SJCRH30 (cell line): Measurements from ENCODE around the gene LIFR. TPM values are rescaled to one million over a fixed set of nuclear protein-coding genes. Genes with fewer than 3 reads are reported as not detected.

ENCODE experiments used
- DNase-seq, 2 experiments: peaks; one replicate each; pipeline ENCODE4 v3.0.0-alpha.2; 2015 to 2020
- H3K27ac ChIP-seq: fragments of 250-450 bp; sonication (Bioruptor Pico); 2 replicates; pipeline ENCODE4 v1.5.1; 2020; ENCODE audit warnings: mild to moderate bottlenecking, moderate library complexity
- H3K27me3 ChIP-seq: fragments of 250-450 bp; sonication (Bioruptor Pico); 2 replicates; pipeline ENCODE4 v1.5.1; 2020; ENCODE audit warnings: mild to moderate bottlenecking, moderate library complexity
- H3K36me3 ChIP-seq: fragments of 250-450 bp; sonication (Bioruptor Pico); 2 replicates; pipeline ENCODE4 v1.5.1; 2020; ENCODE audit warnings: mild to moderate bottlenecking, moderate library complexity
- H3K4me1 ChIP-seq: fragments of 250-450 bp; sonication (Bioruptor Pico); 2 replicates; pipeline ENCODE4 v1.5.1; 2020; ENCODE audit warnings: mild to moderate bottlenecking, moderate library complexity
- H3K4me3 ChIP-seq: fragments of 250-450 bp; sonication (Bioruptor Pico); 2 replicates; pipeline ENCODE4 v1.5.1; 2020; ENCODE audit warnings: mild to moderate bottlenecking, moderate library complexity
- H3K9me3 ChIP-seq: fragments of 250-450 bp; sonication (Bioruptor Pico); replicated peaks from 2 replicates; pipeline ENCODE4 v1.5.1; 2020; ENCODE audit warnings: mild to moderate bottlenecking, moderate library complexity
- total RNA-seq: library from RNA; depleted of rRNA; stranded (reverse); fragments of >200 nt; shearing (Covaris generic); gene quantifications from 2 replicates; pipeline ENCODE4 v1.2.3, GENCODE V29; 2014

LIFR gene
- total RNA-seq, 1 experiment from 2014 or later = 30.6 TPM

DNA sequence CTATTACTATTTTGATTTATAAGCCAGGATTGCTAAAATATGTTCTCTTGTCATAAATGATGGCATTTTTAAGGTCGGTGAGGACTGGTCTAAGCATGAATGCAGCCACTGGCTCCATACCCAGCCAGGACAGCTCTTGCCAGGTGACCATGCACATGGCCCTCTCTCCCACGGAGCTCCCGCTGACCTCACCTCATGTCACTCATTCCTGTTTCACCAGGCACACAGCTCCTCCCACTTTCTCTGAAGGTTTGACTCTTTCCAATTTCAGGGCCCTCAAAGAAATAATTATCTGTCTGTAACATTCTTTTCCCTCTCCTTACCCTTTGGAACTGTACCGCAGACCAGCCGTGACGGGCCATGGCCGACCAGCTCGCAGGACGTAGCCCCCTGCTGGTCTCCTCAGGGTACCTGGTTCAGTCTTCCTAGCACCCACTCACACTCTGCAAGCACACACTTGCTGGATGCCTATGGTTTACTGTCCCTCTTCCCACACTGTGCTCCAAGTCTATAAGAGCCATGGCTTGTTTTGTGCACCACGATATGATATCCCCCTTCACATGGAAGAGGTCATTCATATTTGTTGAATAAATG, 72.5 kb downstream of the LIFR start:
- no peak for DNase-seq
- no peak overlapping the region for H3K27ac ChIP-seq
- H3K4me1 ChIP-seq = no peaks in the 10 kb centered on the region
- H3K4me3 ChIP-seq = no peak overlapping the region
- H3K27me3 ChIP-seq = no peaks in the 10 kb centered on the region
- H3K36me3 ChIP-seq = peaks cover 10% of the 10 kb centered on the region; the same call in 1 of the 2 replicates
- no peaks in the 10 kb centered on the region for H3K9me3 ChIP-seq

DNA sequence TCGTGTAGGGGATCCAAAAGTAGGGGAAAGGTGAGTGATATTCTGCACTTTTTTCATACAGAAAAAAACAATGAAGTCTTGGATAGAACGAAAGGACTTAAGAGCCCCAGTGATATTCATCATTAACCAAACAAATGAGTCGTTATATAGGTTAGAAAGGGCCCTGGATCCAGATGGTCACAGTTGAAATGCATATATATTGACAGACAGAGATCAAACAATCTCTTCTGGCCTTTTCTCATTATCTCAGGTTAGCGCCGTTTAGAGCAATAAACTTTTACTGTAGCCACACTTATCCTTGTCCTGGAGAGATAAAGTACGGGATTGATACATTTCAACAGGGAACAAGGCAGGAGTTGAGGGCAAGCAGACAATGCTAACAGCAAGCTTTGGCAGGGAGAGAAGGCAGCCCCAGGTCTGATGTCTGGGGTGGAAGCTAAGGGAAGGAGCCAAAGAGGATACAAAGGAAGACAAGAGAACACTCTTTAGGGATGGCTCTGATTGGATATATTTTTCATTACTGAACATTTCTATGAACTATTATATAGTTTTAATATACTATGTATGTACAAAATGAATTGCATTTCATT, 77.0 kb downstream of the LIFR start:
- H3K36me3 ChIP-seq = 0 out of 2 replicates have a peak, but pooled peaks cover 3% of the 10 kb centered on the region
- DNase-seq = no peak
- no peaks in the 10 kb centered on the region for H3K9me3 ChIP-seq
- no peaks in the 10 kb centered on the region for H3K27me3 ChIP-seq
- H3K4me3 ChIP-seq = no peak overlapping the region
- H3K4me1 ChIP-seq = no peaks in the 10 kb centered on the region
- H3K27ac ChIP-seq = no peak overlapping the region

DNA sequence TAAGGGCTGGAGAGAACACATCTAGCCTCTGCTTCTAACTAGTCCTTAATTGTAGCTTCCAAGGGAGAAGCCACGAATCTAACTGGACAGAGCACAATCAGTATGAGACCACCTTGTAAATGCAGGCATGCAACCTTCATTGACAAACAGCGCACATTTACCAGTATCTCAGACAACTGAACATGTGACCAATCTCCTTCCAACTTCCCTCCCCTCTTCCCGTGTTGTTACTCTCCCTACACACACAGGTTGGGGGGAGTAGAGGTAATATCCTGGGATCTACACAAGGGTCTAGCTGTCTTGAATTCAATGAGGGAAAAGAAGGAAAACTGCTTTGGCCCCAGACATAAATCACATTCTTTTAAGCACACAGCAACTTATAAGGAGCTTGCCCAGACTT, 77.6 kb downstream of the LIFR start:
- no peaks in the 10 kb centered on the region for H3K4me1 ChIP-seq
- no peaks in the 10 kb centered on the region for H3K27me3 ChIP-seq
- DNase-seq = no peak
- 0 out of 2 replicates have a peak, but pooled peaks cover 3% of the 10 kb centered on the region for H3K36me3 ChIP-seq
- H3K4me3 ChIP-seq = no peak overlapping the region
- H3K27ac ChIP-seq = no peak overlapping the region
- H3K9me3 ChIP-seq = no peaks in the 10 kb centered on the region

DNA sequence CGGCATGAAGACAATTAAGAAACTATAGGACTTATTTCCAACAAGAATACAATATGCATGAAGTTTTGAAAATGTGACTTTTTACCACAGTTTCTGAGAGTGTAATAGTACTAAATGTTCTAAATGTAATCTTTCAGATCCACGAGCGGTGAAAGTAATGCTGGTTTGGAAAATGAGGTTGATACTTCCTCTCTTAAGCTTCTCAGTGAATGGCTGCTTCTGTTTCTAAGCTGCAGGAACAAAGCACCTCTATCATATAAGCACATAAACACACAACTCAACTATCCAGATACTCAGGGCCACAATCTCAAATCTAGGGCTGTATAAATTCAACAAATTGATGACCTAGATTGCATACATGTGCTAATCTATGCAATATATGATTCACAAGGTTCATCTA, 78.3 kb downstream of the LIFR start:
- Histone ChIP-seq H3K27me3 (no peaks in the 10 kb centered on the region), H3K4me3 (no peak overlapping the region), H3K4me1 (no peaks in the 10 kb centered on the region), H3K9me3 (no peaks in the 10 kb centered on the region), H3K36me3 (0 out of 2 replicates have a peak, but pooled peaks cover 3% of the 10 kb centered on the region), H3K27ac (no peak overlapping the region)
- no peak for DNase-seq

DNA sequence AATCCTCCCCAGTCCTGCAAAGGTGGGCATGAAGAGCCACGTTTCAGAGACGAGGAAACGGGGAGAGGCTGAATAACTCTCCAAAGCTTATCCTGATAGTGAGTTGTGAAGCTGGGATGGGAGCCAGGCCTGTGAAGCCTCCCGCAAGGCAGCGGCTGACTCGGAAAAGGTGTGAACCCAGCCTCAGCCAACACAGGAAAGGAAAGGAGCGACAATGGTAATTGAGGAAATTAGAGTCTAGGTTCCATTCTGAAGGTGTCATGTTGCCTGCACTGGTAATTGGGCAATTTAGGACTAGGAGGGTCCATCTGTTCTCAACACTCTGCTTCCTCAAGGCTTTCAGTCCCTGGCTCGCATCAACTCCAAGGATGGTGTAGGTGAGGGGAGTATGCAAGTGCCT, 83.4 kb downstream of the LIFR start:
- no peaks in the 10 kb centered on the region for H3K36me3 ChIP-seq
- no peak overlapping the region for H3K27ac ChIP-seq
- H3K4me3 ChIP-seq = no peak overlapping the region
- no peaks in the 10 kb centered on the region for H3K27me3 ChIP-seq
- DNase-seq = no peak
- no peaks in the 10 kb centered on the region for H3K4me1 ChIP-seq
- no peaks in the 10 kb centered on the region for H3K9me3 ChIP-seq

DNA sequence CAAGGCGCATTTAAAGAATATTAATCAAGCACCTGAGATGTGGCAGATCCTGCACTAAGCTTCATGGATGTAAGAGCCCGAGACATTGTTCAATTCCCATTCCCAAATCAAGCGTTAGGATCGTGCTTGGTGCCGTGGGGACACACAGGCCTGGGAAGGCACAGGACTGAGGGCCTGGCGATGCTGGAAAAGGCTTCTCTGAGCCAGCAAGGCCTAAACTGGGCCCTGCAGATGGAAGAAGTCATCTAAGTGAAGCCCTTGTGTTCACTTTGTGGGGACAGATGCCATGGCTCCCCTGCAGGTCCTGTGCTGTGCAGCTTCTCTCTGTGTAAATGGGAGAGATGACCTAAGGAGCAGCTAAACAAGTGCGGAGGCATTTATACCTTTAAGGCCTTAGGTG, 83.9 kb downstream of the LIFR start:
- Histone ChIP-seq H3K4me1 (no peaks in the 10 kb centered on the region), H3K9me3 (no peaks in the 10 kb centered on the region), H3K27me3 (no peaks in the 10 kb centered on the region), H3K36me3 (no peaks in the 10 kb centered on the region), H3K27ac (no peak overlapping the region), H3K4me3 (no peak overlapping the region)
- DNase-seq = no peak

DNA sequence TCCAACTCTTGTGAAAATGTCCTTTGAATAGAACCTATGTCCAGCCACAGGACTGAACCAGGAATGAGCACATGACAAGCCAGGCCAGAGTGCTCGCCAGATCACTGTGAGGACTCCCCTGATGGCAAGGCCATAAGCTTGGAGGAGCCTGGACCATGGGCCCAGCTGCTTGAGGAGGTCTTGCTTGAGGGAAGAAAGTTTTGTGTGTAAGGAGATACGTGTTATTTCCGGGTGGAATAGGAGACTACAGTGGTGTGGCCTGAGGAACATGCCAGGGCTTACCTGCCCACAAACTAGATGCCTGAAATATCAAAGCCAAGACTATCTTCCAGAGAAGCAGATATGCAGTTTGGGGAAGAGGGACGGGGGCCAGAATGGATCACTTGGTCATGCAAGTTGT, 84.7 kb downstream of the LIFR start:
- Histone ChIP-seq H3K4me1 (no peaks in the 10 kb centered on the region), H3K9me3 (no peaks in the 10 kb centered on the region), H3K4me3 (no peak overlapping the region), H3K27ac (no peak overlapping the region), H3K36me3 (no peaks in the 10 kb centered on the region), H3K27me3 (no peaks in the 10 kb centered on the region)
- no peak for DNase-seq

DNA sequence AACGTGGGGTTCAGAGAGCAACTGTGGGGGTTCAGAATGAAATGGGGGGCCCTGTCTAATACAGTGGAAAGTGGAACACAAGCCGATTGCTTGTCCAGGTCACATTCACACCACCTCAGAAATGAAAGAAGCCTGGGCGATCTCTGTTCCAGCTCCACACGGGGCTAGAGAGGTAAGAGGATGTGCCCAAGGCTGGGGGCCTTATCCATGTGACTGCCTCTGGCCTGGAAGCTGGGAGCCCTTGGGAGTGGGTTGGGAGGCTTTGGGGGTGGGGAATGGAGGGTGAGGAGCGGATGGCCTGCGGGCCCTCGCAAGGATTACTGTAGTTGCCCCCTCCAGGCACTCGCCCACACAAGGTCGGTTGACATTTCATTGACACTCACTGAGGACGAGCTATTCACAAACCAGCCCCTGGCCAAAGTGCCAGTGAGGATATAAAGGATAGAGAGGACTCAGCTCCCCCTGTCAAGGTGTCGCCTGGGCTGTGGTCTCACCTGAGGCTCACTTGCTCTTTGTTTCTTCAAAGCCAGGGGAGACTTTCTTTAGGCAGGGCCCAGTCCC, 86.7 kb downstream of the LIFR start:
- H3K4me3 ChIP-seq = no peak overlapping the region
- peaks cover 8% of the 10 kb centered on the region for H3K4me1 ChIP-seq
- H3K36me3 ChIP-seq = no peaks in the 10 kb centered on the region
- no peak for DNase-seq
- no peak overlapping the region for H3K27ac ChIP-seq
- no peaks in the 10 kb centered on the region for H3K27me3 ChIP-seq
- H3K9me3 ChIP-seq = no peaks in the 10 kb centered on the region

DNA sequence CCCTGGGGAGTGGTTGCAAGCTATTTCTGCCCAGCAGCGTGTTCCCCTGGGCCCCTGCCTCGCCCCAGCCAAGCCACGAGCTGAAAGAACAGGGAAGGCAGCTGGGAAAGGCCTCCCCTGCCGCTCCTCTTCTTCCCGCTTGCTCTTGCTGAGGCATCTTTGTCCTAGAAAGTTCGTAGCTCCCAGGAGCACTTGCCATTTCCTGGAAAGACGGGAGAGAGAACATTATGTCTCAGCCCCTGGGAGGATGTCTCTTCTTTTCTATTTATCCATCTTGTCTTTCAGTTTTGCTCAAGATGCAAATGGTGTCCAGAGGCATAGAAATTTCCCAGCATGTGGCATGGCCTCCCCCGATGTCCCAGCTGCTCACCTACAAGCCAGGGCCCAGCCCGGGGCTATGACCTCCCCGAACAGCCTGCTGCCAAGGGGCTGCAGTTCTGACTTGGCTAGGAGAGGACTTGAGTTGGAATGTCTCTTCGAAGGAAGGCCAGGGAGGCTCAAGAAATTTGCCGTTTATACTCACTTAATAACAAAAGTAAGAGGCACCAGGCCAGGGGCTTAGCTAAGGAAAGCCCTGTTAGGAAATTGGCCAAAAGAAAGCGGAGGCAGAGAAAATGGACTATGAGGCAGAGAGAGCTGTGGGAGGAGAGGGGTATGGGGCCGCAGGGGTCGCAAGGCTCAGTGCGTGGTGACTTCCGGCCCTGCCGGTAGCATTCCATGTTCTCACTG, 87.3 kb downstream of the LIFR start:
- Histone ChIP-seq H3K4me1 (peaks cover 13% of the 10 kb centered on the region), H3K27me3 (no peaks in the 10 kb centered on the region), H3K4me3 (no peak overlapping the region), H3K27ac (no peak overlapping the region), H3K9me3 (no peaks in the 10 kb centered on the region), H3K36me3 (no peaks in the 10 kb centered on the region)
- DNase-seq = peak in 1 of 2 experiments; percentile 18

DNA sequence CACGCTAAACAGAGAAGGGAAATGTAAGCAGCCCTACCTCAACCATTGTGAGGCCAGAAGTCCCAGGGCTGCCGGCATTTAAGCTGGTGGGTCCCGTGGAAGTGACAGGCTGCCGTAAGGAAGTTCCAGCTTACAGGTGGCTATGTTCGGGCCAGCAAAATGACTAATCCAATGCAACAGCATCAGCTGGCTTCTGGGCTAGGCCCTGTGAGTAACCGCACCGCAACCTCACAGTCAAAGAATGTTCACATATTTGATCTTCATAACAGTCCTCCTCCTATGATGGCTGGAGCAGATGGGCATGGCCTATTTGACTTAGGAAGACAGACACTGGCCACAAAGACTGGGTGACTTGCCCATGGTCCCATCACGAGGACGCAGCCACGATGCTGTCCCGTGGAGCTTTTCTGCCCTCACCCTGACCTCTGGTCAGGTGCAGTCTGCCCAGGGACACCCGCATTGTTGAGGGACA, 88.2 kb downstream of the LIFR start:
- no peak overlapping the region for H3K4me3 ChIP-seq
- H3K27ac ChIP-seq = no peak overlapping the region
- H3K27me3 ChIP-seq = no peaks in the 10 kb centered on the region
- peaks cover 21% of the 10 kb centered on the region for H3K4me1 ChIP-seq
- H3K9me3 ChIP-seq = no peaks in the 10 kb centered on the region
- no peak for DNase-seq
- H3K36me3 ChIP-seq = no peaks in the 10 kb centered on the region

DNA sequence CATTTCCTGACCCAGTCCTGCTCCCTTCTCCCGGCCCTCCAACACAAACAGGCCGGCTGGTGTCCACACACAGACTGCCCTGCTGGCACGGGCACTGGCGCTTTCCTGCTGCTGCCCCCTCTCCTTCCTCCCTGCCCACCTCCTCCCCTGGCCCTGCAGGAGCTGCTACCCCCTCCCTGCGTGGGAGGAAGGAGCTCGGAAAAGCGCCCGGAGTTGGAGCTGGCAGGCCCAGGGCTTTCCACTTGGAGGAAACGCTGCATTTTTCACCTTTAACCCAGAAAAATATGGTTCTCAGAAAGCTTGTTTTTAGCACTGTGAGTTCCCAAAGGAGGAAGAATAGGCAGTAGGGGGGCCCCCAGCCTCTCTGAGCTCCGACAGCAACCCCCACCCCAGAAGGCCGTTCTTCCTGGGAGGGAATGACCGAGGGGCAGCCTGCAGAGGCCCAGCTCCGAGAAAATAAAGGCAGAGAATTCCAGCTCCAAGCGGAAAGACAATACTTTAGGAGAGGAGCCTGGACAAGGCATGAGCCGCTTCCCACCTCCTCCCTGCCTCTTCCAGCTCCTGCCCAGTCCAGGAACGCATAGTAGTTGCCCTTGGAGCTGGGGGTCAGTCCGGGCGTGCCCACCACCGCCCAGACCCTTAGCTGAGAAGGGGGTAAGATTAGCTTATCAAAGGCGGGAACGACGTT, 88.9 kb downstream of the LIFR start:
- Histone ChIP-seq H3K9me3 (no peaks in the 10 kb centered on the region), H3K27ac (no peak overlapping the region), H3K36me3 (no peaks in the 10 kb centered on the region), H3K27me3 (no peaks in the 10 kb centered on the region), H3K4me1 (peaks cover 26% of the 10 kb centered on the region), H3K4me3 (no peak overlapping the region)
- DNase-seq = no peak

DNA sequence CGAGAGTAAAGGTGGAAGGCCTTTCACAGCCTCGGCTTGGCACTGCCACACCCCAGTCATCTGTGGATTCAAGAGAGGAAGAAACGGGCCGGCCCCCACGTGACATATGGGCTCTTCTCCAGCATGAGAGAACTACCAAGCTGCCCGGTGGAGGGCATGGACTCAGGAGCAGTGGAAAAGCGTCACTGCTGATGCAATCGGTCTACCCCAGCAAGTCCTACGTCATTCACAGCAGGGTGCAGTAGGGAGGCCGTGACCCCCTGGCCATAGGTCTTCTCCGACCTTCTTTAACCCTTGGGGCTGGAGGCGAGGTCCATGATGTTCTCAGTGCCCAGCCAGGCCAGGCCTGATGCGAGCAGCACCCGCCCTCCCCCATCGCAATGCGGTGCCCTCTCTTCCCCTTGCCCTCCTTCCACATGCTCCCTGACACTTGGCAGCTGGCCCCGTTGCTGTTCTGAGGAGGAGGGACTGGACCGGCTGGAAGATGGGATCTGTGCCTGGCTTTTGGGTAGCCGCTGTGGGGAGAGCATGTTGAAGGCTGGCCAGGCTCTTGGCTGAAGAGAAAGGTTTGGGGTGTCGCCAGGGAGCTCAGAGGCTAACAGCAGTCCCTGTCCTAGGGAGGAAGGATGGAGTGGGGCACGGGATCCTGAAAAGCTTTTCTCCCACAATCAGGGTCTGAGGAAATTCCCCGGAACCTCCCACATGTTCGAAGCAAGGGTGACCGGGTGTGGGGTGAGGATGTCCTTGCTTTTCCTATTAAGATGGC, 89.8 kb downstream of the LIFR start:
- H3K27ac ChIP-seq = no peak overlapping the region
- H3K27me3 ChIP-seq = no peaks in the 10 kb centered on the region
- peaks cover 26% of the 10 kb centered on the region for H3K4me1 ChIP-seq
- DNase-seq = no peak
- H3K4me3 ChIP-seq = no peak overlapping the region
- H3K9me3 ChIP-seq = no peaks in the 10 kb centered on the region
- no peaks in the 10 kb centered on the region for H3K36me3 ChIP-seq

DNA sequence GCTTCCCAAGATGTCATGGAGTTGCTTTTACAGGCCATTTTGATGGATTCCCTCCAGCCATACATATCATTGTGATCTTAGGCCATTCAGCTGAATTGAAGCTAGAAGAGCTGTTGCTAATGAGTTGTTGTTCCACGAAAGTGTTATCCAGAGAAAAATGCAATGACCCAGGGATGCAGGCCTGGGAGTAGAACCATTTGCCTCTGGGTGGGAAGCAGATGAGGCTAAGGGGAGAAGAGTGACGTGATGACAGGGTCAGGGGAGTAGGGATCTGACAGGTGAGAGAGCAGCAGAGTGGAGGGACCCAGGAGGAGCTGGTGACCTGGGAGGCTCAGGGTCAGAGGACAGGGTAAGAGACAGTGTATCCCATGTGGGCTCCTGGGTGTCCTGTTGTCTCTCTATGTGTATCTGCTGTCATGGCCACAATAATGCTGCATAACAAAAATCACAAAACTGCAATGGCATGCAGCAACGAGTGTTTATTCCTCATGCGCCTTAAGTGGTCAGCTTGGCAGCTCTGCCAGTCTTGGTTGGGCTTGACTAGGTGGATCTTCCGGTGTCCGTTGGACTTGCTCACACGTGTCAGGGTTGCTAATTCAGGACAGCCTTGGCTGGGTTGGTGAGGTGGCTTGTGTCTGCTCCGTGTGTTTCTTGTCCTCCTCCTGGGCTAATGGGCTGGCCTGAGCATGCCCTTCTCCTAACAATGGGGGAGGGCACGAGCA, 90.6 kb downstream of the LIFR start:
- no peaks in the 10 kb centered on the region for H3K27me3 ChIP-seq
- H3K9me3 ChIP-seq = no peaks in the 10 kb centered on the region
- peaks cover 26% of the 10 kb centered on the region for H3K4me1 ChIP-seq
- H3K36me3 ChIP-seq = no peaks in the 10 kb centered on the region
- H3K4me3 ChIP-seq = no peak overlapping the region
- H3K27ac ChIP-seq = no peak overlapping the region
- DNase-seq = no peak

DNA sequence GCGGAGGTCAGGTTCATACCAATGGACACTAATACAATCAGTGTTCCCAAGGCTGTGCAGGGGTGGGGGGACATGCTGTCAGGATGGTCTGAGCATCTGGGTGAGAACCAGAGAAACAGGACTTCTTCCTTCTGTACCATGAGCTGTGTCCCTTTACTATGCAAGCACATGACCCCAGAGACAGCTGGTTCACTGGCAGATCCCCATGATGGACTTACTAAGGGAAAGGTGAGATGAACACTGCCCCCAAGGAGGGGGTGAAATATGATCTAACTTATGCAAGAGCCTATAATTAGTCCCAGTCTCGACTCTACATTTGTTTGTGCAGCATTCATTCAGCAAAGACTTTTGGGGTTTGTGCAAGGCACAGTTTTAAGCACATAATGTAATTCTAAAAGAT, 91.4 kb downstream of the LIFR start:
- Histone ChIP-seq H3K36me3 (no peaks in the 10 kb centered on the region), H3K4me3 (no peak overlapping the region), H3K27me3 (no peaks in the 10 kb centered on the region), H3K4me1 (peaks cover 26% of the 10 kb centered on the region), H3K27ac (no peak overlapping the region), H3K9me3 (no peaks in the 10 kb centered on the region)
- DNase-seq = peak; percentile 44 to 47
